Sciatic nerve (tissue), 2 donors: ENCODE results near the gene KRT23. TPM values are rescaled to one million over a fixed set of nuclear protein-coding genes. Genes with fewer than 3 reads are reported as not detected.
A peak's percentile ranks its signal among the peaks of the same experiment; 100 is the strongest.

Experiments used
- ATAC-seq: fragments of 200-7000 bp; cut with Tn5 transposase; one replicate; pipeline ENCODE4 v1.9.1; 2020; ENCODE audit warnings: mild to moderate bottlenecking, moderate library complexity
- DNase-seq: peaks from one replicate; pipeline ENCODE4 v3.0.0-alpha.2; 2020; ENCODE audit warnings: low spot score
- intact Hi-C: fragments of 100-400 bp; cut with DNase I; formaldehyde crosslinking; loops from one replicate; pipeline ENCODE4 v1.14.2; 2022
- total RNA-seq: library from RNA; stranded (reverse); fragmentation: NEBNext Ultra II Directional; extraction: Animal tissue kit (Norgen Biotek cat#: 25700); gene quantifications from one replicate; pipeline ENCODE4 v1.2.1, GENCODE V29; 2021
- donor health status: DM: no; HTN: no; CAD: no.
- donor health status: DM: no; HTN: no; CAD: no.

The KRT23 gene
- total RNA-seq, 1 donor from 2014 or later = 0.53 TPM

DNA sequence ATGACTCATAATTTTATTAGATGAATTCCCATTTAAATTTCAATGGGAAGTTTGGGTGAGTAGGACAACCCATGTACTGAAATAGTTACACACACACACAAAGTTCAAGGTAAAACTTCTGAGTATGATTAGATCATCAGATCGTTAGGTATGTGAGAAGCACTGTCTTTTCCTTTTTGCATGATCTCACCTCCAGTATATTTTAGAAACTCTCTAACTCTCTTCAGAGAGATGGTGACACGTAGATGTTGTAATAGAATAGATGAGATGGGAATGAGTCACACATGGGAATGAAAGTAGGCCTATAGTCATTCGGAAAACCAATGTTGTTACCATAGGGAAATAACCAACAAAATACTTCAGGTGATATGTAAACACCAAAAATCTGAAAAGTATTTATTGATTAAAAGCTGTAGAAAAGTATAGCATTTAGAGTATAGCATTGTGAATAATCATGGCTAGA, 22.2 kb downstream of the KRT23 start:
- DNase-seq (no peak), ATAC-seq (no peak)
- intact Hi-C loops = no loop called here

DNA sequence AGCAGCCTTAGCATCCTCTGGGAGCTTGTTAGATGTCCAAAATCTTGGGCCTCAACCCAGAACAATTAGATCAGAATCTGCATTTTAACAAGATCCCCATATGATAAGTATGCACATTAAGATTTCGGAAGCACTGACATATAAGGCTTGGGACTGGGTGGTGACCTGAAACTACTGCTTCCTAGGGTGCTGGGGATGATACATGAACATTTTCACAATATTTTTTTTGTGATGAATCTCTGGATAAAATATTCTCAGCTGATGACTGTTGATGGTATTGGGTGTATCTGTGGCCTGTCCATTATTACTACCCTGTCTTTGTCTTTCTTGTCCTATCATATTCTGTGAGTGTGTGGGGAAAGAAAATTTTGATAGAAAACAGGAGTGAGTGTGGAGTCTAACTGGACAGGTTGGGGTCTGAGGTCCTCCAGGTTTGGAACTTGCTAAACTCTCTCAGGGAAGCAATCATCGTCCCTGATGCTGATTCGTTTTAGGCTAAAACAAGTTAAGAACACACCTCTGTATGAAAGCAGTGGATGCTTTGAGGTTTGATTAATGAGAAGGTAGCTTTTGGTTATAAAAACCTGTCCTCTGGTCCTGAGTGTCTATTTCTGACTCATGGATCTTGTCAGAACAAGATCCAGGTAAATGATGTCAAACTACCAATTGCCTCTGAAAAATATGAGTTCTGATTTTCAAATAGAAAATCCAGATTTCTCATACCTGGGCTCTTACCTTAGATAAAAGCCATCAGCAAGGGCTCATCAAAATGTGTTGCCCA, 23.2 kb downstream of the KRT23 start:
- ATAC-seq (no peak), DNase-seq (no peak)
- intact Hi-C loops = no loop called here

DNA sequence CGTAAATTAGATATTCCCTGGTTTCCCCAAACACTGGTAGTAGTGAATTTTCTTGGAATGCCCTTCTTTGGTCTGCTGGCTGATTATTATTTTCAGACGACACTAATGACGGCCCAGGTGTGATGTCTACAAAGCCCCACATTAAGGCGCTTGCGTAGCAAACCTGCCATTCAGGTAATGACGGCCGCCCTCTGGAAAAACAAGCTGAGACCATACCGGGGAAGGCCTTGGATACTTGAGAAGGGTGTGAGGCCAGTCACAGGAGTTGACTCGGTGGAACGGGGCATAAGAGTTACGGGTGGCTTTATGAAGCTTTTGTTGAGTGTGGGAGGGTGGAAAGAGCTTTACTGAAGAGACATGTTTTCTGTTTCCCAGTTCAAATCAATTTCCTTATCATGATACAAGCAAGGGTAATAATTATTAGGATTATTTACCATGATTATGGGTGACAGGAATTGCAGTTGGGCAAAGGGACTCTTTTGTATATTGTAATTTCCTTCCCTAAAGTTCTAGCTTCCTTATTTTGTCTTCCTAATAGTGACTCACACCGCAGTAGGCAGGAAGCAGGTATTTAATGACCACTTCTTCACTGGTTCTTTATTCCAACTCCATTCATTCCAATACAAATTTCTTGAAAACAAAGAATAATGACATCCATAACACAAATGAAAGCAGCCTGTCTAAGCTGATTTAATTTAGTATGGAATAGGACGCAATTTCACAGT, 24.8 kb downstream of the KRT23 start:
- DNase-seq (no peak), ATAC-seq (no peak)
- intact Hi-C loops = no loop called here

DNA sequence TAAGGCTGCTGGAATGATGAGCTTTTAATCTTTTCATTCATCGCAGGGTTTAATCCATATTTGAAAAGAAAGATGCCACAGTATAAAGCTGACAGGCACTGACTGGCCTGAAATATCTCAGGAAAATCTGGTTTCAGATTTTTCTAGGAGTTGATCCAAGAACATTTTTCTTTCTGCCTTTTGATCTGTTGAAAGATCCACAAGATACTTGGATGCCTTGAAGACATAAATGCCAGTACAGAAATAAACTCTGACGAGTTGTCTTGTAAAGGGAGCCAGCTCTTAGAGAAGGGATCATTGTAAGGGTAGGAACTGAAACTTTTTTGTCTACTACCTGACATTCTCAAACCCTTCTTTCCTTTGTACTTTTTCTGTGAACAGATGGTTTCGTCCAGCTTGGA, 27.0 kb downstream of the KRT23 start:
- intact Hi-C loops = no loop called here
- DNase-seq = no peak
- peak; percentile 87 for ATAC-seq

DNA sequence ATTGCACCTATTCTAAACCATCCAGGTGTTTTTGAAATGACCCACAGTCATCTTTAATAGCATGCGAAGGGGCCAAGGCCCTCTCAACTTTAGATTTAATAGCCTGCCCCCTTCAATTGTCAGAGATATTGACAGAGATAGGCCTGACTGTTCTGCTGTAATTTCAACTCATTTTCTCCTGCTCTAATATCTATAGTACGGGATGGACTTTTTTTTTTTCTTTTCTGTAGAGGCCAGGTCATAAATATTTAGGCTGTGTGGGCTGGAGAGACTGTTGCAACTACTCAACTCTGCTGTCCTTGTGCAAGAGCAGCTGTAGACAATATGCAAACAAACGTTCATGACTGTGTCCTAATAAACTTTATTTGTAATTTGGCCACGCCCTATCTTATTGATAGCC, 27.7 kb downstream of the KRT23 start:
- intact Hi-C loops = loop anchor here (5.0 to 10.0 kb wide), 2 partner anchors 105 to 753 kb away; no protein-coding TSS in a partner anchor
- ATAC-seq (peak; percentile 54), DNase-seq (no peak)

DNA sequence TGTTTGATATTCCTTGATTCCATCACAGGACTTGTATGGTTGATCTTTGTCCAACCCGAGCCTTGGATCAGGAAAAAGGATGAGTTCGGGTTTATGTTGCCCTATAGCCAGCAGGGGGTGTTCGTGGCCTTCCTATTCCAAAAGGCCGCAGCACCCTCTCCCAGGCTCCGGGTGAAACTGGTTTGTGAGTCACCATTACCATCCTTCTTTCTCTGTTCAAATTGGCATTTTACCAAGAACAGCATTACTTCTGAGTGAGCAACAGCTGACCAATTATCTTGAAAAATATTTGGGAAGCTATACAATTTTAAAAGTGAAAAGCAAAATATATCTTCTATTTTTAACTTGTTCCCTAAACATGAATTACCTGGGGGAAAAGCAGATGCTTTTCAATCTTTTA, 28.1 kb downstream of the KRT23 start:
- intact Hi-C loops = loop anchor here (5.0 to 10.0 kb wide), 2 partner anchors 105 to 753 kb away; no protein-coding TSS in a partner anchor
- DNase-seq = peak; percentile 84
- ATAC-seq = peak; percentile 96

DNA sequence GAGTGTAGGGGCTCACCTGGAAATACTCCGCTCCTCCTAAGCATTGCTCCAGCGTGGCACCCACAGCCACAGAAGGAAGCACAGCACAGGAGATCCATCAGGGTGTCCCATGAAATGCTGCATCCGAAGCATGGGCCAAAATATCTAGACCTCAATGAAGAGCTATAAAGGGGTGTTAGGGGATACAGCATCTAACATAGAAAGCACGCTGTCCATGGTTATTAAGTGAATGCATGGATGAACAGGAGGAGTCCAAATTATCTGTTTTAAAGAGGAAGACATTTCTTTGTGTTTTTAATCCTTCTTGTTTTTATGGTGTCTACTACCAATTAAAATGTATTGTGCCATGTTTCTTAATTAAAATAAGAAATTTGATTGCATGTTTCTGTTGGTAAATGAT, 30.8 kb downstream of the KRT23 start:
- intact Hi-C loops = loop anchor here (5.0 to 10.0 kb wide), 2 partner anchors 102 to 756 kb away; no protein-coding TSS in a partner anchor
- DNase-seq (no peak), ATAC-seq (no peak)

DNA sequence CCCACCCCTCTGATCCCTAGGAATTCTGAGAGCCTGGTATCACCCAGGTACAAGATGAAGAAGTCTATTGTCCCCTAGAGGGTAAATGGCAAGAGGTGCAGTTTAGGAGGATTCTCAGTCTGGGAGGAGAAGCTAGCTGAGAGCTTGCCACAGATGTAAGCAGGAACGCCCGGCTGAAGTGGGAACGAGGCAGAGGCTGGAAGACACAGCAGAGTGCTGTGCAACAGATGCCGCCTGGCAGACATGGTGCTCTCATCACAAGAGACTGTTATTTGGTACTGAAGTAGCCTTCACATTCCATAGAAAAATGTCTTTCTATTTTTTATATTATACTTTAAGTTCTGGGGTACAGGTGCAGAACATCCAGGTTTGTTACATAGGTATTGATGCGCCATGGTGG, 32.1 kb downstream of the KRT23 start:
- intact Hi-C loops = loop anchor here (5.0 to 10.0 kb wide), 2 partner anchors 101 to 757 kb away; no protein-coding TSS in a partner anchor

DNA sequence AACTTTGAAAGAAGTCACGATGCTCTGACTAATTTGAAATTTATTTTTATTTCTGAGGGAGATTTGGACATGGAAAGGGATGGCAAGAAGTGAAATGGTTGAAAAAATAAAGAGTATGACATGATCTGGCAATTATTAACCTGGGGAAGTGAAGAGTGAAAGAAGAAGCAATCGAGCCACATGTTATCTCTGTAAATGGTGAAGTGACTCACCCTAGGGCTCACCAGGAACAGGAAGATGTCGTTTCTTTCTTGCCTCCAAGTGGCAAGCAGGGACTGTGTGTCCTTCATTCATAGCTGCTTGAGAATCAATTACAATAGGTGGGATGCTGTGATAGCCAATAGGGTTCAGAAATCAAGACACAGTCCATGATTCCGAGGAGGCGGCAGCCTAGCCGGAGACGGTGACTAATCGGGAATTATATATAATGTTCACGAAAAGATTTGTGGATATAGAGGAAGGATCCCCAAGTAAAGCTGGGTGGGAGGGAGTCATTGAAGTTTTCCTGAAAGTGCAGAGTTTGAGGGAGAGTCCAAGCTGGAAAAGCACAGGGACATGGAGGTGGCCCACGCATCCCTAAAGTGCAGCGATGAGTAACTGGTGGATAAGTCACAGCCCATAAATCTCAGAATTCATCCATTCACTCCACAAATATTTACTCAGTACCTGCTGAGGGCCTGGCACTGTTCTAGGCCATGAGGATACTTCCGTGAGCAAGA, 34.2 kb downstream of the KRT23 start:
- DNase-seq (no peak), ATAC-seq (no peak)
- intact Hi-C loops = loop anchor here (10.0 kb wide), 1 partner anchor 98 kb away; no protein-coding TSS in a partner anchor

More for the DNA sequence above, 32.1 kb downstream of the KRT23 start:
- ATAC-seq (no peak), DNase-seq (no peak)

DNA sequence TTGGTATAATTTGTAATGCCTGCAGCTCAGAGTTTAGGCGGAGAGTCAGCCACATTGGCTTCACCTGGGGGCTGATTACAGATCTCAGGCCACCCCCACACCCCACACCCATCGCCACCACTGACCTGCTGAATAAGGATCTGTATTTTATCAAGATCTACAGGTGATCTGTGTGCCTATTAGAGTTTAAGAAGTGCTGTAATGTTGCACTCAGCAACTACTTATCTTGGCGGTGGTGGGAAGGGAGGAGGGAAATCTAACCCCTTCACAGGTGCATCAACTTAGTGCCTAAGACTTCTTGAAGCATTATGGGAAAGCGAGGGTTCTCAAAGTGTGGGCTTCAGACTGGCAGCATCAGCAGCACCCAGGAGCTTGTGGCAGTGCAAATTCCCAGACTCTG, 34.9 kb downstream of the KRT23 start:
- DNase-seq = no peak
- intact Hi-C loops = loop anchor here (10.0 kb wide), 1 partner anchor 98 kb away; no protein-coding TSS in a partner anchor
- ATAC-seq = no peak

DNA sequence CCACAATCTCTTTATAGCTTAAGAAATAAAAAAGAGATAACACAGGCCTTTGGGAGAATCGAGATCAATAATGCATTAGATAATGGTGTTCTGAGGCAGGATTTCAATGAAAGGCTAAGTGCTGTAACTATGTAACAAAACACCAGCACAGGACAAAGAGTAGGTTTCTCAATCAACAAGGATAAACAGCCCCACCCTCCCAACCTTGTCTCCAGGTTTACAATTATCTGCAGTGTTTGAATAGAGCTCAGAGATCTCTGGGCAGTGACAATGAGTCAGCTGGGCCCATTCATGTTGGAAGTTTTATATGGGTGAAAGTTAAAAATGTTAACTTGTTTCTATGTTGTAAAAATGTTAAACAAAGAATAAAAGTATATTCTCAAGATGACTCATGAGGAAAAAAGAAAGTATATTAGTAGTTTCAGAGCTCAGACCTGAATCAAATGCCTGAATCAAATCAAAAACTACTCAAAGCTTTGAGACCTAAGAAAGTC, 35.4 kb downstream of the KRT23 start:
- intact Hi-C loops = loop anchor here (10.0 kb wide), 1 partner anchor 97 kb away; no protein-coding TSS in a partner anchor
- ATAC-seq (no peak), DNase-seq (no peak)

DNA sequence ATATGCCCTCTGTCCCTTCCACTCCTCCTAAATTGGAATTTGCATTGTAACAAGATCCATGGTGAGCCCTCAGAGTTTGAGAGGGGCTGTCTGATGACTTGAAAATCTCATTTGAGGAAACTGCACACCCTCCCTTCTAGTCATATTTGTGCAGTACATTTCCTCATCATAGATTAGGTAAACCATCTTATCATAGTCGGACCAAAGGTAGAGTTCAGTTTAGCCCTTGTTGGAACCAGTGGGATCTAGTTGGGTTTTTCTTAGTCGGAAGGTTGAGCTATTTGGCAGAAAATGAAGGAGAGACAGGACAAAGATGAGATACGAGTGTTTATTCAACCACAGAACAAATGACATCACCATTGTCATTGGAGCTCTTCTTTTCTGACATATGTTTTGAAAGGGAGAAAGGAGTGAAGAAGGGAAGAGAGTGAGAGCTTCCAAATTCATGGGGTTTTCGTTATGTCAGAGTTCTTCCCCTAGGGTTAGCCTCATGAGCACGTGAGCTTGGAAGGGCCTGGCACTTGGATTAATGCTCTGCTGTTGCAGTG, 36.6 kb downstream of the KRT23 start:
- DNase-seq = no peak
- intact Hi-C loops = loop anchor here (10.0 kb wide), 1 partner anchor 96 kb away; no protein-coding TSS in a partner anchor

DNA sequence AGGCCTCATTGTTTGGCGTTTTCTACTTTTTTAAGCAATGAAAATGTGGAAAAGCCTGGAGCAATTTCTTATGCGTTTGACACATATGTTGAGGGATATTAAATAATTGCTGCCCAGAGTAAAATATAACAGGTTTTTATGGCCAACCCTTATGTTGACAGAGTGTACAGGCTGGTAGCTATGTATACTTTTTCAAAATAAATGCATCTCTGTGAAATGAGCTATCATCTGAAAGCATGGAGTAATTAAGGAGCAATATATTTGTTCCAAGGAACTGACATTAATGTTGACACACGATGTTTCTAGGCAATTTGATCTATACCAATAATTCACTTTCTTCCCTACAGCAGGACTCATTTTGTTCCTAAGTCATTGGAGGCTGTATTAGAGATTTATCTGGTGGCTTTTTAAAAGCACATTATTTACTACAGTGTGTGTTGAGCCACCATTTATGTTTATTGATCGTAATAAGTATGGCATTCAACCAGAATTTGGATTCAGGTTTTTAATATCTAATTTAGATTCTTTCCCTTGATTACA, 40.5 kb downstream of the KRT23 start:
- intact Hi-C loops = no loop called here
- no peak for ATAC-seq

More for the DNA sequence above, 36.6 kb downstream of the KRT23 start:
- ATAC-seq = no peak

DNA sequence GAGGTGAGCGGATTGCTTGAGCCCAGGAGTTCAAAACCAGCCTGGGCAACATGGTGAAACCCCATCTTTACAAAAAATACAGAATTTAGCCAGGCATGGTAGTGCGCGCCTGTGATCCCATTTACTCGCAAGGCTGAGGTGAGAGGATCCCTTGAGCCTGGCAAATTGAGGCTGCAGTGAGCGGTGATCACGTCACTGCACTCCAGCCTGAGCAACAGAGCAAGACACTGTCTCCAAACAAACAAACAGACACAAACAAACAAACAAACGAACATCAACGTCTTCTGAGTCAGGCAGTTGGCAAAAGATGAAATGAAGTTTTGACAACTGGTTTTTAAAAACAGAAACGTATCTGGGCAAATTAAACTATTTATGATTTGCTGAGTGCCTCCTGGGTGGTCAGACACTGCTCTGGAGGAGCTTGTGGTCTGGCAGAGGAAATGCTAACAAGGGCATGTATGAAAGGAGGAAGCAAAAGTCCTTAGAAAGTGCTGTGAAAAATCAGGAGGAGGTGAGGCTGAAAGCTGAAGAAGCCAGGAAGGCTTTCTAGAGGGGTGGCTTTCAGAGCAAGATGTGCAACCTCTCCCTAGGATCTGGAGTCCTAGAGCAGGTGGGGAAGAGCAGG, 42.2 kb downstream of the KRT23 start:
- intact Hi-C loops = no loop called here
- DNase-seq = no peak
- ATAC-seq = peak; percentile 68

More for the DNA sequence above, 40.5 kb downstream of the KRT23 start:
- no peak for DNase-seq

DNA sequence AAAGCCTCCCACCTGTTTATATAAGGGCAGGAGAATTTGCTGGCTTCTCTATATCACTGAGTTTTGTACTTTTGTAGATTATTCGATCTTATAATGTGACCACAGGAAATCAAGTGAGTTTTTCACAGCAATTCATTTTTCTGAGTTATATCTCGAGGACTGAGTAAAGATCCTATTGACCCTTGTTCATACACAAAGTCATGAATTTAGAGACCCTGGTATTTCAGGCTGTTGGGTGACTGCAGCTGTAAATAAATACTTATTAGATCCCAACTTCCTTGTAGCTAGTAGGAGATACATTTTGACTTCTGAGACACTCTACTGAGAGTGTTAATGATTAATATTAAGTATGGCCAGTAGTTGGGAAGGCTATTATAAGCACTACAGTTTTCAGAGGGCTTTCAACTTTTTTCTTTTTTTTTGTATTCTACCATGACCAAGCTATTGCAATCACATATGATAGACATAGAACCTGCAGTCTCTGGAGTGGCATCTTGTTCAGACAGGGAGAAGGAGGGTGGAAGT, 49.2 kb downstream of the KRT23 start:
- ATAC-seq (no peak), DNase-seq (no peak)
- intact Hi-C loops = no loop called here

DNA sequence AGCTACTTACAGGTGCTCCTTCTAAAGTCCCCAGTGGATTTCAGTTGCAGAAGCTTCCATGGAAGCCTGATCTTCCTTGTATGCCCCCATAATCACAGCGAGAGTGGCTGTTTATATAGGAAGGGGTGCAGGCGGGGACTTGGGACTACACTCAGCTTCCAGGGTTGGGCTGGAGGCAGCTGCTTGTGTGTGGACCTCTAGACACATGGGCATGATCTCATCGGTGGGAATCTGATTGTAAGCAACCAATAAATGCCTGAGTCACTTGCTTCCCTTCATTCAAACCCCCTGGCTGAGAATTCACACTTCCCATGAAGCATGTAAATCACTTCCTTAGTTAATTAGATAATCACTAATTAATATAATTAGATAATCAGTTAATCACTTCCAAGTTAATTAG, 51.4 kb downstream of the KRT23 start:
- ATAC-seq (no peak), DNase-seq (no peak)
- intact Hi-C loops = no loop called here

DNA sequence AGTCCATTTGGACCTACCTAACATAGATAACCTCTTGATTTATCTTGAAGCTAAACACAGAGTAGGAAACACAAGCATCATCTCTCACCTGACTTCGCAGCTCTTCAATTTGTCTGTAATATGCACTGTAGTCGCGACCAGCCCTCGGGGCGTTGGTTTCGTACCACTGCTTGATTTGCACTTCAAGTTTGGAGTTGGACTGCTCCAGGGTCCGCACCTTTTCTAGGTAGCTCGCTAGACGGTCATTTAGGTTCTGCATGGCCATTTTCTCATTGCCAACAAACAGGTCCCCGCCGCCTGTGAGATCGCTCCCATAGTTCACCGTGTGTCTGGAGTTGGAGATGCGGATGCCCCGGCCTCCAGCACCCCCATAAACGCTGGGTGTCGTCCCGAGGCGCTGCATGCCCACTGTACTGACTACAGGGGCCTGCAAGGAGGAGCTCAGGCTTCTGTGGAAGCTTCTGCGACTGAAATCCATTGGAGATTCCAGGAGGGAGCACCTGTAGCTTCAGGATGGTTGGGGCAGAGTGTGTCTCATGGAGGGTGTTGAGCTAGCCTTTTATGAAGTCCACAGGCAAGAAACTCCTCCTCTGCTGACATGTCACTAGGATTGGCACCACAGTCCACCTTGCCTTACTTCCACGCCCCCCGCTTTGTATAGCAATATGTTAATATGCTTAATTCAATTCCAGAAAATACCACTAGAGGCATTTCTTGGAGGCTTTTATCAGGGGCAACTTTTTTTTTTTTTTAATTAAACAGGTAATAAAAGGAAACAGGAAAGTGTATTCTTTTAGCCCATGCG, 52.5 kb downstream of the KRT23 start, which contains the start of gene KRT20:
TSS of gene KRT20 (minus strand) at position 535 of the 805 bp plus-strand sequence. CDS start at position 478, 57 bp downstream.
- no peak for ATAC-seq
- no peak for DNase-seq
- intact Hi-C loops = no loop called here
